CD14-positive monocyte (primary cell): ENCODE data around the gene STK32A. TPM values are rescaled to one million over a fixed set of nuclear protein-coding genes. Genes with fewer than 3 reads are reported as not detected.

Experiments
- DNase-seq, 3 donors: peaks; one replicate each; pipeline ENCODE4 v3.0.0-alpha.2; 2011 to 2022
- H2AFZ ChIP-seq: 2 replicates; pipeline ENCODE4 v1.6.0; 2012; ENCODE audit warnings: mild to moderate bottlenecking, low read depth, low read length, inconsistent platforms; ENCODE audit not compliant: insufficient read depth, poor library complexity, severe bottlenecking
- H3K27ac ChIP-seq, 2 donors: 1 replicate in 1 of 2; 2 replicates in 1 of 2; pipeline ENCODE4 v1.5.1; 2012 to 2013; ENCODE audit warnings: low read length in 2 of 2, control low read depth in 1 of 2, inconsistent platforms in 1 of 2, low read depth in 1 of 2, mild to moderate bottlenecking in 1 of 2
- H3K27me3 ChIP-seq, 2 donors: one replicate each; pipeline versions ENCODE4 v1.6.0 to v1.6.1; 2011 to 2013; ENCODE audit warnings: low read length in 2 of 2; ENCODE audit not compliant: control insufficient read depth in 2 of 2, insufficient read depth in 2 of 2
- H3K36me3 ChIP-seq, 2 donors: replicated peaks in 1 of 2; 1 replicate in 1 of 2; 2 replicates in 1 of 2; pipeline versions ENCODE4 v1.5.1 to v1.6.1; 2012 to 2013; ENCODE audit warnings: low read length in 2 of 2, control low read depth in 1 of 2, inconsistent platforms in 1 of 2, mild to moderate bottlenecking in 1 of 2; ENCODE audit not compliant: insufficient read depth in 2 of 2, control insufficient read depth in 1 of 2
- H3K4me1 ChIP-seq, 2 donors: 1 replicate in 1 of 2; 2 replicates in 1 of 2; pipeline versions ENCODE4 v1.5.1 to v1.6.1; 2012 to 2013; ENCODE audit warnings: low read length in 2 of 2, control low read depth in 1 of 2, inconsistent platforms in 1 of 2, mild to moderate bottlenecking in 1 of 2, moderate library complexity in 1 of 2; ENCODE audit not compliant: insufficient read depth in 2 of 2, control insufficient read depth in 1 of 2
- H3K4me2 ChIP-seq: replicated peaks from 2 replicates; pipeline ENCODE3; 2012; ENCODE audit warnings: low read length, moderate library complexity, mild to moderate bottlenecking; ENCODE audit not compliant: poor library complexity, severe bottlenecking; ENCODE audit errors: extremely low read depth
- H3K4me3 ChIP-seq, 3 experiments: fragments of 200-600 bp in 1 of 3; sonication (generic) in 1 of 3; replicated peaks in 1 of 3; 1 replicate in 2 of 3; 2 replicates in 1 of 3; pipeline ENCODE4 v1.5.1; 2011 to 2013; ENCODE audit warnings: low read length in 3 of 3, mild to moderate bottlenecking in 3 of 3, control low read depth in 2 of 3, low read depth in 2 of 3, inconsistent platforms in 1 of 3, moderate library complexity in 1 of 3
- H3K79me2 ChIP-seq: 2 replicates; pipeline ENCODE4 v1.6.0; 2012; ENCODE audit warnings: mild to moderate bottlenecking, control low read depth, inconsistent platforms, low read length, moderate library complexity; ENCODE audit not compliant: insufficient read depth
- H3K9ac ChIP-seq: 2 replicates; pipeline ENCODE4 v1.6.0; 2017; ENCODE audit warnings: low read length, mild to moderate bottlenecking; ENCODE audit not compliant: insufficient read depth, poor library complexity, severe bottlenecking
- H3K9me3 ChIP-seq, 2 donors: replicated peaks in 1 of 2; 1 replicate in 1 of 2; 2 replicates in 1 of 2; pipeline versions ENCODE4 v1.5.1 to v1.6.1; 2012 to 2013; ENCODE audit warnings: low read length in 2 of 2, control low read depth in 1 of 2; ENCODE audit not compliant: control insufficient read depth in 1 of 2, insufficient read depth in 1 of 2
- H4K20me1 ChIP-seq: 2 replicates; pipeline ENCODE4 v1.6.0; 2012; ENCODE audit warnings: mild to moderate bottlenecking, low read length, control low read depth, moderate library complexity; ENCODE audit not compliant: insufficient read depth
- H3K27ac Mint-ChIP-seq, 7 donors: one replicate each; pipeline ENCODE4 v1.8.0; 2020; ENCODE audit warnings: mild to moderate bottlenecking in 7 of 7, mixed read lengths in 7 of 7, moderate library complexity in 6 of 7, inconsistent platforms in 2 of 7
- H3K27me3 Mint-ChIP-seq, 3 donors: one replicate each; pipeline ENCODE4 v1.8.0; 2021 to 2022; ENCODE audit warnings: low read depth in 3 of 3, mild to moderate bottlenecking in 3 of 3, mixed read lengths in 3 of 3, moderate library complexity in 3 of 3, inconsistent platforms in 1 of 3
- H3K36me3 Mint-ChIP-seq, 2 donors: one replicate each; pipeline ENCODE4 v1.8.0; 2020; ENCODE audit warnings: mixed read lengths in 2 of 2, inconsistent platforms in 1 of 2, mild to moderate bottlenecking in 1 of 2
- H3K4me1 Mint-ChIP-seq: one replicate; pipeline ENCODE4 v1.8.0; 2020; ENCODE audit warnings: mild to moderate bottlenecking, mixed read lengths
- H3K4me3 Mint-ChIP-seq, 2 donors: one replicate each; pipeline ENCODE4 v1.8.0; 2020; ENCODE audit warnings: mild to moderate bottlenecking in 2 of 2, mixed read lengths in 2 of 2, moderate library complexity in 1 of 2
- H3K9me3 Mint-ChIP-seq, 7 donors: one replicate each; pipeline ENCODE4 v1.8.0; 2020 to 2022; ENCODE audit warnings: mixed read lengths in 7 of 7, mild to moderate bottlenecking in 6 of 7, moderate library complexity in 6 of 7, inconsistent platforms in 2 of 7
- CTCF ChIP-seq: fragments of 200-600 bp; IDR thresholded peaks from one replicate; pipeline ENCODE4 v1.8.0; 2022; ENCODE audit warnings: antibody characterized with exemption, mild to moderate bottlenecking
- WGBS: methylation state at CpG from one replicate; pipeline ENCODE4 v1.1.5; 2013; ENCODE audit warnings: missing lambda C conversion rate; ENCODE audit not compliant: insufficient coverage; 5-methylcytosine and 5-hydroxymethylcytosine counted together
- intact Hi-C, 2 donors: fragments of 100-400 bp; cut with micrococcal nuclease; formaldehyde crosslinking; loops; one replicate each; pipeline versions ENCODE4 v1.15.0 to v1.15.1; 2023
- polyA plus RNA-seq, 3 donors: library from polyadenylated mRNA; depleted of rRNA in 1 of 3; unstranded in 2 of 3; stranded (reverse) in 1 of 3; fragments of 300-500 nt in 2 of 3; fragments of >200 nt in 1 of 3; fragmentation: Illumina TruSeq in 2 of 3; gene quantifications; 1 replicate in 2 of 3; 2 replicates in 1 of 3; pipeline ENCODE4 v1.2.3, GENCODE V29; 2012 to 2021

Gene STK32A
- polyA plus RNA-seq, 3 donors, result not detected

GRCh38 chr5:147340941-147341340 lies 106.1 kb downstream of the STK32A start:
- Mint-ChIP-seq H3K4me1 (peaks cover 14% of the 10 kb centered on the region), H3K4me3 (no peak overlapping the region), H3K36me3 (no peaks in the 10 kb centered on the region), H3K9me3 (peaks cover 0 to 6% (median 2%) of the 10 kb centered on the region in 7 donors), H3K27ac (no peak overlapping the region), H3K27me3 (peaks cover 0 to 3% (median 0%) of the 10 kb centered on the region in 3 donors)
- Histone ChIP-seq H3K9me3 (peaks cover 0 to 4% of the 10 kb centered on the region in 2 donors), H3K27me3 (no peaks in the 10 kb centered on the region), H4K20me1 (no peaks in the 10 kb centered on the region), H3K36me3 (no peaks in the 10 kb centered on the region), H3K4me1 (no peaks in the 10 kb centered on the region), H3K4me2 (no peak overlapping the region), H3K27ac (no peak overlapping the region), H2AFZ (no peak overlapping the region), H3K79me2 (no peaks in the 10 kb centered on the region), H3K9ac (no peak overlapping the region), H3K4me3 (no peak overlapping the region)
- intact Hi-C loops, result no loop called here
- WGBS, result 82% methylated on average over 1 of the region's 1 CpG
- no peak for DNase-seq
- no peak for TF ChIP-seq CTCF

- Mint-ChIP-seq H3K4me1 (peaks cover 14% of the 10 kb centered on the region), H3K36me3 (no peaks in the 10 kb centered on the region), H3K4me3 (no peak overlapping the region), H3K9me3 (peaks cover 0 to 6% (median 2%) of the 10 kb centered on the region in 7 donors), H3K27ac (no peak overlapping the region), H3K27me3 (peaks cover 0 to 3% (median 0%) of the 10 kb centered on the region in 3 donors)
- H3K36me3 ChIP-seq, result no peaks in the 10 kb centered on the region
- H3K27ac ChIP-seq, result no peak overlapping the region
- no peak for TF ChIP-seq CTCF
- intact Hi-C loops, result no loop called here
- no peak overlapping the region for H2AFZ ChIP-seq
- no peaks in the 10 kb centered on the region for H4K20me1 ChIP-seq
- H3K27me3 ChIP-seq, result no peaks in the 10 kb centered on the region
- H3K79me2 ChIP-seq, result no peaks in the 10 kb centered on the region
- H3K4me3 ChIP-seq, result no peak overlapping the region
- H3K4me2 ChIP-seq, result no peak overlapping the region
- no peak for DNase-seq
- H3K4me1 ChIP-seq, result no peaks in the 10 kb centered on the region
- H3K9ac ChIP-seq, result no peak overlapping the region
- H3K9me3 ChIP-seq, result peaks cover 0 to 4% of the 10 kb centered on the region in 2 donors
Observed at GRCh38 chr5:147341345-147341744, 106.5 kb downstream of the STK32A start.
